ENCODE data around the gene ASCC1.
"Not testable (repeated sequence)": the region's sequence is repeated elsewhere in the genome, so short reads cannot be mapped to it uniquely, and the experiment has no call there.

The ASCC1 gene

DNA sequence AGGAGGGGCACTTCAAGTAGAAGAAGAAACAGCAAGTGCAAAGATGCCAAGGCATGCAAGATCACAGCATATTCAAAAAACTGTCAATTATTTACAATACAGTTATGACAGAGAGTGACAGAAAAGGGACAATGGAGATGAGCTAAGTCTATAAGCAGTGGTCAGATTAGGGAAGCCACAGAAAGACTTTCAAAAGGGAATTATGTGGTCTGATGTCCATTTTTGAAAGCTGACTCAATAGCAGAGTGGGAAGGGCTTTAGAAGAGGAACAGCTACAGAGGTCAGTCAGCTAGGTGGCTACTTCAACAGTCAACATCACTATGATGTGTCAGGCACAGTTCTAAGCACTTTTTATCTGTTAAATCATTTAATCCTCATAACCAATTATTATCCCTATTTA is 82.6 kb downstream of the ASCC1 start:
- DNase-seq (ENCODE audit: low read depth in 2 of 3, low spot score in 2 of 3) = no peak

DNA sequence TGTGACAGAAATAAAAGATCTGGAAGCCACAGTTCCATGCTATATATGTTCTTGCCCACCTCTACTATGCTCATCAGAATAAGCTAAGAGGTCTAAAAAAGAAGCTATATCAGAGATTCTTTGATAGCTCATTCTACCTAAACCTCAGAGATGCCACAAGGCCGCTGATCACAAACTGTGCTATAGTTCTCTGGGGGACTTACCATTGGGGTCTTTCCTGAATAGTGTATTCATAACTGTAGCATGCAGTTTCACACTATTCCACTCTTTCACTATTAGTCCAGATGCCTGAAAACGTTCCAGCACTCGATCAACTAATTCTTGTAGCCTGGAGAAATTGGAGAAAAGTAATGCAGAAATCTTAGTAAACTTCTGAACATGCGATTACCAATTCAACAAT is 83.2 kb downstream of the ASCC1 start:
- DNase-seq (ENCODE audit: low read depth in 2 of 3, low spot score in 2 of 3) = no peak

DNA sequence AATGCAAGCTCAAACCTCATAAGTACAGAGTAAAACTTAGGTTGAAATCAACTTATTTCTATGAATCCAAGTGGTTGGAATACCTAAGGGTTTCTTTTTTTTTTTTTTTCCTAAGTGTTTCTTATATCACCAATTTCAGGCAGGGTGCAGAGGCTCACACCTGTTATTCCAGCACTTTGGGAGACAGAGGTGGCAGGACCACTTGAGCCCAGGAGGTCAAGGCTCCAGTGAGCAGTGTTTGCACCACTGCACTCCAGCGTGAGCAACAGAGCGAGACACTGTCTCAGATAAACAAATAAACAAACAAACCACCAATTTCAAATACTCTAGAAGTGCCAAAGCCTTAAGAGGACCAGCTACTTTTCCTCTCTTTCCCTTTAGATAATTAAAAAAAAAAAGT is 88.5 kb downstream of the ASCC1 start:
- no peak for DNase-seq (ENCODE audit: low read depth in 2 of 3, low spot score in 2 of 3)

DNA sequence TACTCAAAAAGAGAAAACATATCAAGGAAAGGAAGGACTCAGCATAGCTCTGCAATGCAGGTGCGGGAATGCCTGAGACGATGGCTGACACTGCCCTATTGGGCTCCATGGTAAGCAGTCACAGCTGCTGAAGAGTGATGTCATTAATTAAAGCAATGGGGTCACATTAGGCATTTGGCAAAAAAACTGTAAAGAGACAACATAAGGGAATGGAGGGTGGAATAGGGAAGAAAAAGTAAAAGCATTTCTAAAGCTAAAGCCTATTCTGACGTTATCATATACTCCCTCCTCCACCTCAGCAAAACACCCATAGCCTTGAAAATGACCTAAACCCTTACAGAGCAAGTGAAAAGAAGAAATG is 89.2 kb downstream of the ASCC1 start:
- DNase-seq (ENCODE audit: low read depth in 2 of 3, low spot score in 2 of 3) = no peak

DNA sequence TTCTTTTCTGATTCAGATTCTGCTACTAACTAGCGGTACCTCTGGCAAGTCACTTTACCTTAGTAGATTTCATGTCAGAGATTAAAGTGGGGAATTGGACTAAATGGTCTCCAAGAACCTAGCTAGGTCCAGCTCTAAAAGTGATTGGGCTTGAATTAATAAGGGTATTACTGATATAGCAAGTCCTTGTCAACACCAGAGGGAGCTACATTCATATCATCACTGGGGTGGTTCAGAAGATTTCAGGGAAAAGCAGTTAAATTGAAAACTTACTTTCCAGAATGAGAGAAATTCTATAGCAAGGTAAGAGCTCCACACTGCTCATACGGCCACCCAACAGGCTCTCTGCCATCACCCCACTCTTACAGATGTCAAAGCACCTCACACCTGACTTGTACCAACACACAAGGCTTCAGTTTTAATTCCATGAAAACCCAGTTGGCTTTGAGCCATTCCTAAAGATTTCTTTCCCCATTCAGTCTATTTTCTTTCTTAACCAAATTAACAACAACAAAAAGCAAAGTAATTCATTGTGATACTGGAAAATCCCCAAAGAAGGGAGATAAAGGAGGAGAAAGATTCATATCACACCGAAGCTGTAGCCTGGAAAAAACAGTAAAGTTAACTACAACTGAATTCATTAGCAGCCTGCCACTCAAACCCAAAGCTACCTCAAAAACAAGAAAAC is 89.7 kb downstream of the ASCC1 start:
- DNase-seq (ENCODE audit: low read depth in 2 of 3, low spot score in 2 of 3) = no peak

DNA sequence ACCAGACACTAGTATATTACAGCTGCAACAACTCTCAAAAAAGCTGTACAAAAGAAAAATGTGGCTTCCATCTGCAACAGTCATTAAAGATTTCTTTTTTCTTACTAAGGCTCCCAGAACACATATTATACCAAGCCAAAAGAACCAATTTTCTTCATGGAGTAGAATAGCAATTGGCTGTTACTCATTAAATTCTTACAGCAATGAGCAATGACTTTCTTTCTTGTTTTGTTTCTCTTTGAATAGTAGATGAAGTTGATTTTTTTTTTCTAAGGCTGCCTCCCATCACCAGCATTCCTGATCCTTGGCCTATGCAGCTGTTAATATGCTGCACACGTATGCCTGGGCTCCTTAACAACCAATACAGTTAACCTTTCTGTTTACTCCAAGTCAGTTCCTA is 91.1 kb downstream of the ASCC1 start:
- DNase-seq (ENCODE audit: low read depth in 2 of 3, low spot score in 2 of 3) = no peak

DNA sequence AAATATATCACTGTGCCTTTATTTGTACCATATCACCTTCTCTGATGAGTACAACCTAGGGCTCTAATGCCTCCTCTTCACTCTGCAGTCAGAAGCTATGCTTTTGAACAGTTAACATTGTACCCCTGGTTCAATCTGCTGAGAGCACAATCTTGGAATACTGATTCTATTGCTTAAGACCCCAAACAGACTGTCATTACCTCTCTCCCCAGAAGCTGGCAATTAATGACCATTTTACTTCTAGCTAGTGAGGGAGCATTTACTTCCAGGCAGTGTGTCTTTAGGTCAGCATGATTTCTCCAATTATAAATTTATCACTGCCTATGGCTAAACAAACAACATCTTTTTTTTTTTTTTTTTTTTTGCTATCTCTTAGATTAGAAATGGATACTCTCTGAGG is 91.7 kb downstream of the ASCC1 start:
- no peak for DNase-seq (ENCODE audit: low read depth in 2 of 3, low spot score in 2 of 3)

DNA sequence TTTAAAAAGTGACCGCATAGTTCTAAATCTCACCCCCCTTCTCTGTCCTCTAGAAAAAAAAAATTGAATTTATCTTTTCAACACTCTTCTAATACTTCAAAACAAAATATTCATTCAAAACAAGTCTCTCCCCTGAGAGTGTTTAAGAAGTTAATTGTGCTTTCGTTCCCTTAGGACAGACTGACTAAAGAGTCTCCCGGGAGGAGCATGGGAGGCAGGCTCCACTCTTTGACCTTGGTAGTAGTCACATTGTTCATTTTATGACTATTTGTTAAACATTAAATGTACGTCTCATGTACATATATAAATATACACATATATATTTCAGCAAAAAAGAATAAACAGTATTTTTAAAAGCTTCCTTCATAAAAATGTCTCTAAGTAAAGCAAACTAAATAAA is 92.5 kb downstream of the ASCC1 start:
- DNase-seq (ENCODE audit: low read depth in 2 of 3, low spot score in 2 of 3) = no peak

DNA sequence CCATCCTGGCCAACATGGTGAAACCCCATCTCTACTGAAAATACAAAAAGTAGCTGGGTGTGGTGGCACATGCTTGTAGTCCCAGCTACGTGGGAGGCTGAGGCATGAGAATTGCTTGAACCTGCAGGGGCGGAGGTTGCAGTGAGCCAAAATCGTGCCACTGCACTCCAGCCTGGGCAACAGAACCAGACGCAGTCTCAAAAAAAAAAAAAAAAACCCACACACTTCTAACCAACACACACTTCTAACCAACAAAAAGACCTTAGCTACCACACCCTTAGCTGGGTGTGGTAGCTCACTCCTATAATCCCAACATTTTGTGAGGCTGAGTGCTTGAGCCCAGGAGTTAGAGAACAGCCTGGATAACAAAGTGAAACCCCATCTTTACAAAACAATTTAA is 93.9 kb downstream of the ASCC1 start:
- no peak for DNase-seq (ENCODE audit: low read depth in 2 of 3, low spot score in 2 of 3)

DNA sequence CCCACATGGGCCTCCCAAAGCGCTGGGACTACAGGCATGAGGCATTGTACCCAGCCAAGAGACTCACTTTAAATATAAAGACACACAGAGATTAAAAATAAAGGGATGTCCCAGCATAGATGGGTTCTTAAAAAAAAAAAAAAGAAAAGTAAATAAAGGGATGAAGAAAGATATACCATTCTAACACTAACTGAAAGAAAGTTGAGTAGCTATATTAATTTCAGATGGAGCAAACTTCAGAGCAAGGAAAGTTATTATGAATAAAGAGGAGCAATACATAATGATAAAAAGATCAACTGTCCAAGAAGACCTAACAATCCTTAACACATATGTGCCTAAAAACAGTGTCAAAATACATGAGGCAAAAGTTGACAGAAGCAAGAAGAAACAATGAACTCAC is 94.7 kb downstream of the ASCC1 start:
- DNase-seq (ENCODE audit: low read depth in 2 of 3, low spot score in 2 of 3) = no peak

DNA sequence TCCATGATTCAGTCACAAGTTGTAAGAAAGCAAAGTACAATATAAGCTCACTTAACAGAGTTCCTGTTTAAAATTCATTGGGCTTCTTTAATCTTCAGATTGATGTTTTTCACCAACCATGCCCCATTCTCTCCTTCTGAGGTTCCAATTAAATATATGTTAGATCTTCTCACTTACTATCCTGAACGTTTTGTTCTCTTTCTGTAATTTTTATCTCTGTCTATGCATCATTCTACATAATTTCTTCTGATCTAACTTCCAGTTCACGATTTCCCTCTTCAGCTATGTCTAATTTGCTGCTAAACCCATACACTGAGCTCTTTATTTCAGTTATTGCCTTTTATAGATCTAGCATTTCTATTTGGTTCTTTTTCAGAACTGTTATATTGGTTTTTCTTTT is 99.7 kb downstream of the ASCC1 start:
- DNase-seq (ENCODE audit: low read depth in 2 of 3, low spot score in 2 of 3) = no peak

DNA sequence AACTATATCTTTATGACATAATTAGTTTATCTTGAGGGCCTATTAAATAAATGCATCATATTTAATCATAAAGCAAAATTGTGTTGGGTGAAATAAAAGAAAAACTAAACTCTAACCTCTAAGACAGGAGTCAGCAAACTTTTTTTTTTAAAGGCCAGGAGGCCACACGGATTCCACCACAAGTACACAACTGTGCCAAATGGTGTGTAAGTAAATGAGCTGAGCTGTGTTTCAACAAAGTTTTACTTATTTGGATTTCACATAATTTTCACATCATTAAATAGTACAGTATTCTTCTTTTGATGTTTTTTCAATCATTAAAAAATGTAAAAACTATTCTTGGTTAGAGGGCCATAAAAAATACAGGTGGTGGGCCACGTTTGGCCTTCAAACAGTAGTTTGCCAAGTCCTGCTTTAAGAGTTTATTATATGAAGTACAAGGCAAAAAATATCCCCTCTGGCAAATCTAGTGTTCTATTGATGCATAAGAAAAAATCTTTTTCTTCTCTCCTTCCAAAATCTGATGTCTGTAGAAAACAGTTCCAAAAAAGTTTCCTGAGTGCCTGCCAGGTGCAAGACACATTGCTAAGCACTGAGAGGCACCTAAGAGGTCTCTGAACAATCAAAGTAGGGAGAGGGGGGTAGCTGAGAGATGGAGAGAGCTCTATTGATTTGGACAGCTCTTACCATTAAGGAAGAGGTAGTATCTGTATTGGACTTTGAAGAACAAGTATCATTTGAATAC is 101.2 kb downstream of the ASCC1 start:
- no peak for DNase-seq (ENCODE audit: low read depth in 2 of 3, low spot score in 2 of 3)

DNA sequence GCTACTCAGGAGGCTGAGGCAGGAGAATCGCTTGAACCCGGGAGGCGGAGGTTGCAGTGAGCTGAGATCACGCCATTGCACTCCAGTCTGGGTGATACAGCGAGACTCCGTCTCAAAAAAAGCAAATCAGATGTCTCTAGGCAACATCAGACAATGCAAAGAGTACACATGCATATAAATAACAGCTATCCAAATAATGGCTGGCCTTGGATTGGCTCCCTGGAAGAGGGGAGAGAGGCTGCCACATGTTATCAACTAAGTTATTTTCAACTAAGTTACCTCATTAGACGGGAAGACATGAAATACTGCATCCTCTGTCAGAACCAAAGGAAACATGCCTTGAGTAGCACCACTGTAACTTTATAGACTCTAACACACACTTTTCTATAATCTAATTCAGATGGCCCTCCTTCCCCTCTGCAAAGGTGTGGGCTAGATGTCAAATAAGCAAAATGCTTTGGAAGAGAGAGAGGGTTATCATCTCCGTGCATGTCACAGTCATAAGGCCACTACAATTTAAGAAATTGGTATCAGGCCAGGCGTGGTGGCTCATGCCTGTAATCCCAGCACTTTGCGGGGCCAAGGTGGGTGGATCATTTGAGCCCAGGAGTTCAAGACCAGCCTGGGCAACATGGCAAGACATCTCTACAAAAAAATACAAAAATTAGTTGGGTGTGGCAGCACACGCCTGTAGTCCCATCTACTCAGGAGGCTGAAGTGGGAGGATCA is 105.2 kb downstream of the ASCC1 start:
- DNase-seq (ENCODE audit: low read depth in 2 of 3, low spot score in 2 of 3) = no peak

DNA sequence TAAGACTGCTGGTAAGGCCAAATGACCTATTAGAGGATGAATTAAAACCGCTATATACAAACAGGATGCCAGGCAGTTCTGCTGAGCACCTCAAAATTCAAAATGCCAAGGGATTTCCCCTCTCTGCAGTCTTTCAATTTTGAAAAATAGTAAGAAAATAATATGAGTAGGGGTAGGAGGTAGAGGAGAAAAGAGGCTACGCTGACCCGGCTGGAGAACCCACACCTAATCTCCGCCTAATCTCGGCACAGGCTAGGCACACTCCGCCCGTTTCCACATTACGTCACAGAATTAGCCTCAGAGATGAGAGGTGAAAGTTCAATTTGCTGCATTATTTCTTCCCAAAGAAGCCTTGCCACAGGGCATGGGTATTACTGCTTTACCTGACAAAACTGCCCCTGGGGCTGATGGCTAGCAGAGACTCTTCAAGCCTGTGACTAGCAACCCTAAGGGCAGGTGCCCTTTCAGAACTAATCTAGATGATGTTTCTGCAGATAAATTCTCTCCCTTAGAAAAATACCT is 106.4 kb downstream of the ASCC1 start:
- no peak for DNase-seq (ENCODE audit: low read depth in 2 of 3, low spot score in 2 of 3)

DNA sequence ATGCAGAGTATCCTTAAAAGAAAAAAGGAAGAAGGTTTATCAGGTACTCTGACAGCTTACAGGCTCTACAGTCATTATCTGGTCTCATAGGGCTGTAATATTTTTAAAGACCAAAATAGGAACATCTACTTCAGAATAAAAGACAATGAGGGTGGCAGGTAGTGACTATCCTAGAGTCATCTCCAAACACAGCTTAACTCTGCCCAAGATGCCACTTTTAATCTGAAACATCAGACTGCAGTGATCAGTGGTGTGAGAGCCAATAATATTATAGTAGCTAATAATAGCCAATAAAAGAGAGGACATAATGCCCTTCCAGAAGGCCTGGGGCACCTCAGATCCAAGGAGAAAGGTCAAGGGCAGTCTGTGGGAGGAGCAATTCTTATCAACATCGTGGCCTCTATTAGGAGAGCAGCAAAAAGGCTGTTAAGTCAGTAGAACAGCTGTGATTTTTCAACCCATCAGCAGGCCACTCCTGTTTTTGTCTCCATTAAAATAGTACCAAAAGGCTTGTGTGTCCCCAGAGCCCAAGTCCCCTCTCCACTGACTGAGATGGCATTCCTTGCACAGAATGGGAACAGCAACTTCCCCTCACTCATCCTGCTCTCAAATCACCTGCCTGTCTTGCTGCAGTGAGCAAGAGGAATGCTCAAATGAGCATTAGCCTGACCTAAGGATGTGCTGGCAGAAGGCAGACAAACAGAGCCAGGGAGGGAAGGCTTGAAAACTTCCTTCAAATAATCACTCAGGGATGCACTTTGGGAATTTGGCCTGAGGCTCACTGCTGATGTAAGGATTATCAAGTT is 107.0 kb downstream of the ASCC1 start:
- no peak for DNase-seq (ENCODE audit: low read depth in 2 of 3, low spot score in 2 of 3)

DNA sequence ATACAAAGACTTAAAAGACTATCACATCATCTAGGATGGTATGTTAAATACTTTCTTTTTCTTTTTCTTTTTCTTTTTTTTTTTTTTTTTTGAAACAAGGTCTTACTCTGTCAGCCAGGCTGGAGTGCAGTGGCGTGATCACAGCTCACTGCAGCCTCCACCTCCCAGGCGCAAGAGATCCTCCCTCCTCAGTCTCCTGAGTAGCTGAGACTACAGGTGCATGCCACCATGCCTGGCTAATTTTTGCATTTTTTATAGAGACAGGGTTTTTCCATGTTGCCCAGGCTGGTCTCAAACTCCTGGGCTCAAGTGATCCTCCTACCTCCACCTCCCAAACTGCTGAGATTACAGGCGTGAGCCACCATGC is 108.1 kb downstream of the ASCC1 start:
- not testable (repeated sequence) for DNase-seq (ENCODE audit: low read depth in 2 of 3, low spot score in 2 of 3)

DNA sequence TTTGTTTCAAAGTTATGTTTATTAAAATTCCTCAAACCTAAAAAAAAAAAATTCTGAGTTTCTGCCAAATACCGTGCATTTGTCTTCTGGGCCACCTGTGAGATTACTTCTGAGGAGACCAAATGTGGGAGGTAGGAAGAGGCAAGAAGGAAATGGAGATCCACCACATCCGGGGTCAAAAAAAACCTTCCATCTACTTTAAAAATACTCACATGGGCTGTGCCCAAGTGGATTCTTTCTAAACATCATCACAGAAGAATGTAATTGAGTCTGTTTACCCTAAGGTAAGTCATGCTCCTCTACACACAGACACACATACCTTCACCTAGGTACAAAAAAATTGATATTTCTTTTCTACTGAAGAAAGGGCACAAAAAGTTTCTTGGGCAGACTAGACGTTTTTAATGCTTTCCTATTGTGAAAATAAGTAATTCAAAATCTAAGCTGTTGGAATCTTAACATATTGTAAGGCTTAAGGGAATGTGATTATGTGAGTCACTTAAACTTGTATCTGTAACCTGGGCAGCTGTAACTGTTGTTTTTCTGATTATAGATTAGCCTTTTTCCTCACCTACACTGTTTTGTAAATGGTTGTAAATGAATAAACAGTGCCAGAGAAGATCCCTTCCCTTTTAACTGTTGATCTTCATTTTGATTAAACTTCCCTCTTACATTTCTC is 108.6 kb downstream of the ASCC1 start:
- DNase-seq (ENCODE audit: low read depth in 2 of 3, low spot score in 2 of 3) = no peak

DNA sequence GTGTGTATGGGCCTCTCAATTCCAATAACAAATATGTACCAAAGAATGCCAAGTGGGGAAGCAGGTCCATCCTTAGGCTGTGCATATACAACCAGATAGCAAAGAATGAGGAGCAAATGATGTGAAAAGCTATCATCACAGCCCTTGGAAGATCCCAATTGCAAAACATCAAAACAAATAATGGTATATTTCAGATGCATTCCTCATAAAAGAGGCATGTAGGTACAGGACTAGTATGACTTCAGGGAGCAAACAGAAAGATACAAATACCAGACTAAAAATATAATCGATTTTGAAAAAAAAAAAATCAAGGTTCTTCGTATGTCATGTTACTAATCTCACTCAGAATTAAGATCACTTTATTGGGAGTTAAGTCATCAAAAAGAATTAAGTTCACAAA is 109.2 kb downstream of the ASCC1 start:
- DNase-seq (ENCODE audit: low read depth in 2 of 3, low spot score in 2 of 3) = no peak

DNA sequence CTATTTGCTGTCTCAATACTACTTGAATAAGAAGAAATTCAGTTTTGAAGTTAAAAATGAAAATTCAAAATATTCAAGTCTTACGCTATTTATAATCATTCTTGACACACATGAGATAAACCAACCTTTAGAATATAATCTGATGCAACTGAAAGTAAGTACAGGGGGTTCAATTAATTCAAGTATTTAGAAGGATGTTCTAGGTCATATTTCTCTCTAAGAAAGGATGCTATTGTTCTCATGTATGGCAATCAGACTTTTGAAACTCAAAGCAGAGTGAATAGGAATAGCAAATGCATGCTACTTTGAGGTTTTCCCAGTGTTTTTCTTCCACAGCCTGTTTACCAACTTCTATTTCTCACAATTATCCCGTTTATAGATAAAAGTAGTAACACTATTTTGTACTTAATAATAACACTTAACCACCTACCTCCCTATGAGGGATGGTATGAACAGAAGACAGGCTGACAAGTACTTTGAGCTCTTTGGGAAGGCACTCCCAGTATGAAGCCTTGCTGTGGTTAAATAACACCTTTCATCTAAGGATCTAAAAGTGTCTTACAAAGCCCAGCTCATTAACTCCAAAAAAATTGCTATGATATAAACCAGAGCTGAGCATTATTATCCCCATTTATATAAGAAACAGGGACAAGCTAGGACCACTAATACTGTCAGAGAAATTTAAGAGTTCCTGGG is 109.8 kb downstream of the ASCC1 start:
- no peak for DNase-seq (ENCODE audit: low read depth in 2 of 3, low spot score in 2 of 3)

DNA sequence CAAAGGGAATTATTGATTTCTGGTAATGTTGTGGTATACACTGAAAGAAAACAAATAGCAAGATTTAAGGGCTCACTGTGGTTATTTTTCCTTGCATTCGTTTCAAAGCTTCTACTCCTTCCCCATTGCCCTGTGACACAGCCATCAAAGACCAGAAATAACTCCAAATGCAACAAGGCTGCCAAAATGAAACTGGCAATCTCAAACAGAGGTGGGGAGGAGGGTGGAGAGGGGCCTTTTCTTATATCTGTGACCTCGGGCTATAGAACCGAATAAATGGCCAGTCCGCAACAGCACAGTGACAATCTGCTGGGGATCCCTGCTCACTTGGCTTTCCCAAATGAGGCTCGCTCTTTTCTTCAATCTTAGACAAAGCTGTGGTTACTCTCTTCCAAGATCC is 110.4 kb downstream of the ASCC1 start:
- no peak for DNase-seq (ENCODE audit: low read depth in 2 of 3, low spot score in 2 of 3)
